H1 (cell line): ENCODE results near the gene CDK4. TPM values are rescaled to one million over a fixed set of nuclear protein-coding genes. Genes with fewer than 3 reads are reported as not detected.

Experiments used
- CTCF ChIA-PET: fragments of 300-600 bp; sonication (Branson Sonifier 250); formaldehyde crosslinking; loops from one replicate; lab custom pipeline; 2021; ENCODE audit not compliant: partially characterized antibody; lab: Charles Lee
- POLR2A ChIA-PET: fragments of 300-600 bp; sonication (Branson Sonifier 250); formaldehyde crosslinking; loops from one replicate; lab custom pipeline; 2021; ENCODE audit warnings: inconsistent platforms; ENCODE audit not compliant: partially characterized antibody; lab: Charles Lee
- DNase-seq, 2 experiments: peaks; one replicate each; pipeline versions ENCODE4 v3.0.0 to v3.0.0-alpha.2; 2010 to 2022; ENCODE audit warnings: low spot score in 2 of 2, low read depth in 1 of 2, mixed read lengths in 1 of 2
- FAIRE-seq: peaks from 2 replicates; lab custom pipeline; 2011; peaks lifted over from hg19 to GRCh38; lab: Jason Lieb, UNC
- H2AFZ ChIP-seq: 2 replicates; pipeline ENCODE4 v1.8.1; 2012; ENCODE audit warnings: low read length, inconsistent platforms
- H2AK5ac ChIP-seq: 2 replicates; pipeline ENCODE4 v1.6.1; 2013; ENCODE audit warnings: low read depth, low read length
- H2BK120ac ChIP-seq: replicated peaks from 2 replicates; pipeline ENCODE3; 2013; ENCODE audit warnings: low read depth, low read length, inconsistent platforms
- H2BK12ac ChIP-seq: 2 replicates; pipeline ENCODE4 v1.6.1; 2013; ENCODE audit warnings: low read depth, low read length
- H2BK15ac ChIP-seq: 2 replicates; pipeline ENCODE4 v1.6.1; 2013; ENCODE audit warnings: low read length
- H2BK20ac ChIP-seq: 2 replicates; pipeline ENCODE4 v1.6.1; 2013; ENCODE audit warnings: low read length
- H2BK5ac ChIP-seq: 2 replicates; pipeline ENCODE4 v1.6.1; 2013; ENCODE audit warnings: low read depth, low read length
- H3K14ac ChIP-seq: 2 replicates; pipeline ENCODE4 v1.6.1; 2013; ENCODE audit warnings: inconsistent platforms; ENCODE audit not compliant: insufficient read length
- H3K18ac ChIP-seq: 2 replicates; pipeline ENCODE4 v1.6.1; 2013; ENCODE audit warnings: low read length; ENCODE audit errors: extremely low read depth
- H3K23ac ChIP-seq: 2 replicates; pipeline ENCODE4 v1.6.1; 2013; ENCODE audit warnings: inconsistent platforms; ENCODE audit not compliant: insufficient read length
- H3K23me2 ChIP-seq: 2 replicates; pipeline ENCODE4 v1.6.1; 2013; ENCODE audit warnings: low read depth, low read length
- H3K27ac ChIP-seq: 2 replicates; pipeline ENCODE4 v1.6.1; 2011; ENCODE audit warnings: low read depth, low read length, inconsistent platforms
- H3K27me3 ChIP-seq, 4 experiments: replicated peaks in 1 of 4; 1 replicate in 1 of 4; 2 replicates in 3 of 4; pipeline versions ENCODE4 v1.6.1 to v1.8.1; 2011 to 2013; ENCODE audit warnings: low read length in 3 of 4, mild to moderate bottlenecking in 3 of 4, inconsistent platforms in 2 of 4, mixed read lengths in 2 of 4, moderate library complexity in 1 of 4; ENCODE audit not compliant: control insufficient read depth in 3 of 4, insufficient read depth in 3 of 4; ENCODE audit errors: extremely low read depth in 1 of 4
- H3K36me3 ChIP-seq, 4 experiments: 2 replicates each; pipeline versions ENCODE4 v1.6.1 to v1.8.1; 2011 to 2013; ENCODE audit warnings: mild to moderate bottlenecking in 4 of 4, low read length in 3 of 4, moderate library complexity in 2 of 4, control low read depth in 1 of 4, inconsistent platforms in 1 of 4; ENCODE audit not compliant: insufficient read depth in 4 of 4, control insufficient read depth in 2 of 4
- H3K4ac ChIP-seq: replicated peaks from 2 replicates; pipeline ENCODE3; 2013; ENCODE audit warnings: low read length, low read depth, mixed read lengths, inconsistent platforms; ENCODE audit not compliant: insufficient read length
- H3K4me1 ChIP-seq, 4 experiments: replicated peaks in 1 of 4; 1 replicate in 1 of 4; 2 replicates in 3 of 4; pipeline versions ENCODE4 v1.6.1 to v1.8.1; 2011 to 2013; ENCODE audit warnings: low read length in 3 of 4, inconsistent platforms in 2 of 4, mixed read lengths in 1 of 4; ENCODE audit not compliant: insufficient read depth in 4 of 4, control insufficient read depth in 3 of 4
- H3K4me2 ChIP-seq, 2 experiments: 2 replicates each; pipeline versions ENCODE4 v1.6.1 to v1.8.1; 2011 to 2013; ENCODE audit warnings: low read depth in 2 of 2, low read length in 2 of 2, control low read depth in 1 of 2, inconsistent platforms in 1 of 2, mild to moderate bottlenecking in 1 of 2; ENCODE audit not compliant: insufficient read depth in 1 of 2
- H3K4me3 ChIP-seq, 4 experiments: fragments of 200-600, 300-600 bp in 1 of 4; sonication (generic), shearing (Covaris generic), sonication (Bioruptor Twin) in 1 of 4; 2 replicates each; pipeline versions ENCODE4 v1.5.1 to v1.8.1; 2011 to 2016; ENCODE audit warnings: low read length in 4 of 4, low read depth in 3 of 4, control low read depth in 2 of 4, inconsistent platforms in 2 of 4, mild to moderate bottlenecking in 2 of 4, mixed read lengths in 1 of 4, moderate library complexity in 1 of 4; ENCODE audit not compliant: insufficient read depth in 2 of 4; ENCODE audit errors: extremely low read depth in 1 of 4
- H3K56ac ChIP-seq: replicated peaks from 2 replicates; pipeline ENCODE3; 2013; ENCODE audit warnings: low read depth, mild to moderate bottlenecking, mixed read lengths, low read length, inconsistent platforms; ENCODE audit not compliant: insufficient read length
- H3K79me1 ChIP-seq: 2 replicates; pipeline ENCODE4 v1.6.1; 2013; ENCODE audit warnings: low read depth, low read length, control low read depth
- H3K79me2 ChIP-seq, 2 experiments: 2 replicates each; pipeline versions ENCODE4 v1.6.1 to v1.8.1; 2012 to 2013; ENCODE audit warnings: low read length in 2 of 2, mild to moderate bottlenecking in 2 of 2, inconsistent platforms in 1 of 2; ENCODE audit not compliant: insufficient read depth in 2 of 2, control insufficient read depth in 1 of 2
- H3K9ac ChIP-seq, 4 experiments: replicated peaks in 1 of 4; 1 replicate in 1 of 4; 2 replicates in 3 of 4; pipeline versions ENCODE4 v1.6.1 to v1.8.1; 2011 to 2013; ENCODE audit warnings: low read depth in 3 of 4, low read length in 3 of 4, control low read depth in 2 of 4, mild to moderate bottlenecking in 2 of 4, moderate library complexity in 2 of 4, inconsistent platforms in 1 of 4; ENCODE audit errors: extremely low read depth in 1 of 4
- H3K9me3 ChIP-seq, 2 experiments: 2 replicates each; pipeline versions ENCODE4 v1.6.1 to v1.8.1; 2012 to 2013; ENCODE audit warnings: mild to moderate bottlenecking in 2 of 2, moderate library complexity in 2 of 2, control low read depth in 1 of 2, inconsistent platforms in 1 of 2, low read depth in 1 of 2, low read length in 1 of 2, mixed read lengths in 1 of 2; ENCODE audit not compliant: insufficient read depth in 2 of 2
- H4K20me1 ChIP-seq, 2 experiments: replicated peaks in 1 of 2; 2 replicates each; pipeline versions ENCODE3 to v1.8.1; 2011 to 2013; ENCODE audit warnings: inconsistent platforms in 2 of 2, low read length in 2 of 2, mild to moderate bottlenecking in 1 of 2; ENCODE audit not compliant: insufficient read depth in 2 of 2, control insufficient read depth in 1 of 2
- H4K5ac ChIP-seq: 2 replicates; pipeline ENCODE4 v1.6.1; 2013; ENCODE audit warnings: low read length, low read depth, mixed read lengths, inconsistent platforms; ENCODE audit not compliant: insufficient read length
- H4K8ac ChIP-seq: 2 replicates; pipeline ENCODE4 v1.8.0; 2013; ENCODE audit warnings: mild to moderate bottlenecking, moderate library complexity, low read length, inconsistent platforms; ENCODE audit not compliant: insufficient read depth; ENCODE audit errors: extremely low read depth
- H4K91ac ChIP-seq: replicated peaks from 2 replicates; pipeline ENCODE3; 2013; ENCODE audit warnings: low read length, mixed read lengths, inconsistent platforms; ENCODE audit not compliant: insufficient read length
- CHD1 ChIP-seq: IDR thresholded peaks from 2 replicates; pipeline ENCODE4 v1.6.1; 2012; ENCODE audit warnings: low read depth, low read length, improper control_type of control experiment
- KDM4A ChIP-seq: IDR thresholded peaks from one replicate; pipeline ENCODE4 v1.7.1; 2012; ENCODE audit warnings: low read depth, mild to moderate bottlenecking, moderate library complexity, low read length, inconsistent platforms; ENCODE audit not compliant: severe bottlenecking
- MAFK ChIP-seq: IDR thresholded peaks from 2 replicates; pipeline ENCODE4 v1.6.1; 2012; ENCODE audit warnings: low read depth, mild to moderate bottlenecking, improper control_type of control experiment, low read length
- NANOG ChIP-seq: IDR thresholded peaks from 2 replicates; pipeline ENCODE4 v1.6.1; 2011; ENCODE audit warnings: low read length, low read depth, mild to moderate bottlenecking, inconsistent platforms; ENCODE audit not compliant: insufficient read depth, poor library complexity, severe bottlenecking
- RFX5 ChIP-seq: IDR thresholded peaks from 2 replicates; pipeline ENCODE4 v1.6.1; 2011; ENCODE audit warnings: low read depth, low read length, improper control_type of control experiment, borderline replicate concordance
- RNF2 ChIP-seq: fragments of 200-900, 300-1000 bp; sonication (generic); IDR thresholded peaks from 2 replicates; pipeline ENCODE4 v1.7.1; 2016; ENCODE audit warnings: borderline replicate concordance, low read depth, mild to moderate bottlenecking, antibody characterized with exemption, low read length; ENCODE audit not compliant: poor library complexity, severe bottlenecking; ENCODE audit errors: missing control alignments
- SIN3A ChIP-seq, 2 experiments: IDR thresholded peaks in 1 of 2; conservative IDR thresholded peaks in 1 of 2; 2 replicates each; pipeline ENCODE4 v1.6.1; 2011 to 2012; ENCODE audit warnings: low read length in 2 of 2, improper control_type of control experiment in 1 of 2, low read depth in 1 of 2, mild to moderate bottlenecking in 1 of 2
- SP1 ChIP-seq: IDR thresholded peaks from 2 replicates; pipeline ENCODE4 v1.6.1; 2011; ENCODE audit warnings: low read depth, low read length
- SRF ChIP-seq: IDR thresholded peaks from 2 replicates; pipeline ENCODE4 v1.6.1; 2011; ENCODE audit warnings: mild to moderate bottlenecking, low read depth, low read length, moderate library complexity
- TAF1 ChIP-seq: IDR thresholded peaks from 2 replicates; pipeline ENCODE4 v1.6.1; 2011; ENCODE audit warnings: mild to moderate bottlenecking, low read depth, low read length
- TEAD4 ChIP-seq: IDR thresholded peaks from 2 replicates; pipeline ENCODE4 v1.6.1; 2012; ENCODE audit warnings: low read depth, low read length, inconsistent platforms, mixed read lengths
- WGBS, 2 experiments: shearing (Covaris generic) in 1 of 2; methylation state at CpG; one replicate each; pipeline versions ENCODE4 v1.1.6 to v1.1.7; 2013 to 2015; ENCODE audit warnings: low lambda C conversion rate in 2 of 2, mixed read lengths in 2 of 2, inconsistent platforms in 1 of 2, low coverage in 1 of 2, missing lambda C conversion rate in 1 of 2; ENCODE audit not compliant: insufficient replicate concordance in 2 of 2, insufficient coverage in 1 of 2, insufficient read length in 1 of 2; ENCODE audit errors: extremely low coverage in 1 of 2, missing lambda C conversion rate in 1 of 2; 5-methylcytosine and 5-hydroxymethylcytosine counted together
- polyA plus RNA-seq, 7 experiments: library from polyadenylated mRNA; depleted of rRNA in 3 of 7; stranded (reverse) in 5 of 7; unstranded in 2 of 7; fragments of >200 nt in 5 of 7; fragments of 200-250 nt in 2 of 7; gene quantifications; 1 replicate in 5 of 7; 2 replicates in 1 of 7; 4 replicates in 1 of 7; pipeline versions ENCODE4 v1.2.1 to v1.2.3, GENCODE V29; 2011 to 2013; ENCODE audit warnings: missing spikeins in 2 of 7, mixed read lengths in 2 of 7
- total RNA-seq: library from RNA; stranded (reverse); fragmentation: NEBNext Ultra II Directional; extraction: Animal tissue kit (Norgen Biotek cat#: 25700); gene quantifications from 2 replicates; pipeline ENCODE4 v1.2.1, GENCODE V29; 2021

CDK4 gene
- total and polyA plus RNA-seq, 2 of the 8 experiments (the other 6 are each of a cell fraction or from before 2014, with no cell fraction given), result 174 to 368 TPM

DNA sequence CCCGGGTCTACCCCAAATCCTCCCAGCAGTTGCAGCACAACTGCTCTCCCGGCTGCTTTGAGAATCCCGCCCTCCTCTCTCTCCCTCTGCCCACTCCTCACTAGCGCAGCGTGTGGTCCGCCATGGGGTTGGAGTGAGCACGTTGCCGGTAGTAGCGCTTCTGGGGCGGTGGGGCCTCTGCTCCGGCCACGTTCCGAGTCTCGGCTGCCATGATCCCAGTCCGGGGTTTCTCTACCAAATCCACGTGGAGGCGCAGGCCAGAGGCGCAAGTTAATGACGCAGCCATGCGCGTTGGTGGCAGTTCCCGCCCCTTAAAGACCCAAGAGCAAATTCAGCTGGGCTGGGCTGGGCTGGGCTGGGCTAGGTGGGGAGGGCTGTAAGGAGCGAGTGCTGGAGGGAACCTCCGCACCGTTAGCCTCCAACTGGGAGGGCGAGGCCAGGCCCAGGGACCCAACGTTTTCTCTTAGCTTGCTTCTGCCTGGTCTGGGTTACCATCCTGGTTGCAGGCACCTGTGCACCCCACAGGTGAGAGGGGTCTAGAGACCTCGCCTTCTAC lies 19.8 kb upstream of the CDK4 start, which contains the start of gene METTL1:
Gene METTL1 (minus strand): TSS at position 233 of the 556 bp plus-strand sequence. CDS start 22 bp downstream, at position 211.
- ChIA-PET CTCF (interaction anchor here (1.0 to 4.5 kb wide), 5 partner anchors 11 to 78 kb away, joined by 3 to 28 read pairs (median 7); partner anchors contain the start of genes OS9 and TSFM), POLR2A (interaction anchor here (0.7 to 2.0 kb wide), 31 partner anchors 9 to 179 kb away, joined by 3 to 22 read pairs (median 4); partner anchors contain the start of genes CTDSP2, MARCHF9, TSFM and TSPAN31)
- peak within 1 kb of the TSS; percentile 96 for H4K91ac ChIP-seq
- 0 out of 4 replicates have a peak, but pooled peaks cover 0 to 7% of the 10 kb centered on the region in 2 experiments for H3K79me2 ChIP-seq
- H3K79me1 ChIP-seq, result no peaks in the 10 kb centered on the region; the same call in 1 of the 2 replicates
- peaks cover 0 to 6% (median 3%) of the 10 kb centered on the region in 4 experiments; a peak in 4 of 7 replicates for H3K27me3 ChIP-seq
- no peak for FAIRE-seq
- peak within 1 kb of the TSS; percentile 100 for H2BK5ac ChIP-seq
- peak within 1 kb of the TSS; percentile 100 for H4K8ac ChIP-seq
- WGBS, 2 experiments, result 2% methylated on average over 27 of the region's 28 CpGs; no CpG with 5 or more reads in 1 of the 2 experiments
- 0 out of 2 replicates have a peak within 1 kb of the TSS, but pooled peaks have one; percentile 82 for H2BK20ac ChIP-seq
- no peaks in the 10 kb centered on the region for H4K20me1 ChIP-seq
- peak within 1 kb of the TSS; percentile 99 for H4K5ac ChIP-seq
- H3K23ac ChIP-seq, result no peak within 1 kb of the TSS
- peaks cover 10 to 17% (median 13%) of the 10 kb centered on the region in 4 experiments; a peak in 7 of 8 replicates for H3K36me3 ChIP-seq
- peak within 1 kb of the TSS; percentile 99 for H2BK12ac ChIP-seq
- H2AK5ac ChIP-seq, result peak within 1 kb of the TSS; percentile 65; the same call in 1 of the 2 replicates
- peak within 1 kb of the TSS; percentile 98 to 100 (median 99) for H3K9ac ChIP-seq
- peaks cover 3 to 9% (median 5%) of the 10 kb centered on the region in 4 experiments; a peak in 5 of 7 replicates for H3K4me1 ChIP-seq
- peak within 1 kb of the TSS; percentile 99 for H2BK15ac ChIP-seq
- H3K4me2 ChIP-seq, result peak within 1 kb of the TSS; percentile 96 to 99
- peak within 1 kb of the TSS; percentile 79 to 99 (median 95) for H3K4me3 ChIP-seq
- peak within 1 kb of the TSS; percentile 85 for H3K56ac ChIP-seq
- DNase-seq, result peak; percentile 91 to 96
- peak within 1 kb of the TSS; percentile 99 for H3K27ac ChIP-seq
- H3K18ac ChIP-seq, result peak within 1 kb of the TSS; percentile 99
- peak within 1 kb of the TSS; percentile 80 for H2AFZ ChIP-seq
- peak within 1 kb of the TSS; percentile 35 for H3K14ac ChIP-seq
- H2BK120ac ChIP-seq, result peak within 1 kb of the TSS; percentile 86
- peaks cover 12% of the 10 kb centered on the region; the same call in 1 of the 2 replicates for H3K23me2 ChIP-seq
- H3K9me3 ChIP-seq, result no peaks in the 10 kb centered on the region
- H3K4ac ChIP-seq, result peak within 1 kb of the TSS; percentile 91
- TF ChIP-seq SP1 (peak; percentile 94), CHD1 (no peak), NANOG (peak; percentile 28), TAF1 (peak; percentile 99), SRF (peak; percentile 65), RNF2 (no peak), MAFK (no peak), RFX5 (no peak), TEAD4 (peak; percentile 27; the same call in 1 of the 2 replicates), KDM4A (peak; percentile 18), SIN3A (conservative IDR thresholded peaks at IDR 0.05 in 1 of 2, IDR thresholded peaks at IDR 0.05 in 1 of 2; ENCODE audit: low read depth in 1 of 2, low read length in 2 of 2) (peak; percentile 93 to 98; a peak in 3 of 4 replicates)
